ENCODE results near the gene SLC35F3.
"Not testable (repeated sequence)": the region's sequence is repeated elsewhere in the genome, so short reads cannot be mapped to it uniquely, and the experiment has no call there.

The SLC35F3 gene

GRCh38 chr1:234136073-234136472 lies 231.6 kb downstream of the SLC35F3 start:
- DNase-seq (ENCODE audit: low read depth in 1 of 2, low spot score in 1 of 2): no peak

- DNase-seq (ENCODE audit: low read depth in 1 of 2, low spot score in 1 of 2): no peak
Observed at GRCh38 chr1:234139966-234140365, 235.5 kb downstream of the SLC35F3 start.

GRCh38 chr1:234140388-234140787 lies 235.9 kb downstream of the SLC35F3 start:
- no peak for DNase-seq (ENCODE audit: low read depth in 1 of 2, low spot score in 1 of 2)

- DNase-seq (ENCODE audit: low read depth in 1 of 2, low spot score in 1 of 2): no peak
Observed at GRCh38 chr1:234141006-234141405, 236.5 kb downstream of the SLC35F3 start.

GRCh38 chr1:234143681-234144080 lies 239.2 kb downstream of the SLC35F3 start:
- DNase-seq (ENCODE audit: low read depth in 1 of 2, low spot score in 1 of 2): no peak

GRCh38 chr1:234144901-234145300 lies 240.4 kb downstream of the SLC35F3 start:
- DNase-seq (ENCODE audit: low read depth in 1 of 2, low spot score in 1 of 2): no peak

GRCh38 chr1:234148350-234148749 lies 243.9 kb downstream of the SLC35F3 start:
- DNase-seq (ENCODE audit: low read depth in 1 of 2, low spot score in 1 of 2): no peak

- DNase-seq (ENCODE audit: low read depth in 1 of 2, low spot score in 1 of 2): no peak
Observed at GRCh38 chr1:234148816-234149215, 244.3 kb downstream of the SLC35F3 start.

GRCh38 chr1:234149217-234149616 lies 244.7 kb downstream of the SLC35F3 start:
- DNase-seq (ENCODE audit: low read depth in 1 of 2, low spot score in 1 of 2): no peak

GRCh38 chr1:234150892-234151291 lies 246.4 kb downstream of the SLC35F3 start:
- no peak for DNase-seq (ENCODE audit: low read depth in 1 of 2, low spot score in 1 of 2)

- DNase-seq (ENCODE audit: low read depth in 1 of 2, low spot score in 1 of 2): not testable (repeated sequence)
Observed at GRCh38 chr1:234152344-234152743, 247.9 kb downstream of the SLC35F3 start.

GRCh38 chr1:234154320-234155251 lies 250.1 kb downstream of the SLC35F3 start:
- DNase-seq (ENCODE audit: low read depth in 1 of 2, low spot score in 1 of 2): no peak

- no peak for DNase-seq (ENCODE audit: low read depth in 1 of 2, low spot score in 1 of 2)
Observed at GRCh38 chr1:234162661-234163060, 258.2 kb downstream of the SLC35F3 start.

GRCh38 chr1:234163267-234163919 lies 258.9 kb downstream of the SLC35F3 start:
- no peak for DNase-seq (ENCODE audit: low read depth in 1 of 2, low spot score in 1 of 2)

GRCh38 chr1:234164098-234164709 lies 259.7 kb downstream of the SLC35F3 start:
- DNase-seq (ENCODE audit: low read depth in 1 of 2, low spot score in 1 of 2): no peak

- no peak for DNase-seq (ENCODE audit: low read depth in 1 of 2, low spot score in 1 of 2)
Observed at GRCh38 chr1:234168061-234168724, 263.7 kb downstream of the SLC35F3 start.

GRCh38 chr1:234169161-234169849 lies 264.8 kb downstream of the SLC35F3 start:
- no peak for DNase-seq (ENCODE audit: low read depth in 1 of 2, low spot score in 1 of 2)

- no peak for DNase-seq (ENCODE audit: low read depth in 1 of 2, low spot score in 1 of 2)
Observed at GRCh38 chr1:234170067-234170466, 265.6 kb downstream of the SLC35F3 start.

- DNase-seq (ENCODE audit: low read depth in 1 of 2, low spot score in 1 of 2): no peak
Observed at GRCh38 chr1:234170622-234171021, 266.1 kb downstream of the SLC35F3 start.

- DNase-seq (ENCODE audit: low read depth in 1 of 2, low spot score in 1 of 2): no peak
Observed at GRCh38 chr1:234173968-234174367, 269.5 kb downstream of the SLC35F3 start.

GRCh38 chr1:234175363-234175762 lies 270.9 kb downstream of the SLC35F3 start:
- no peak for DNase-seq (ENCODE audit: low read depth in 1 of 2, low spot score in 1 of 2)

Measured in activated T-helper 1 cell treated with anti-CD3 and anti-CD28 coated beads, Interleukin-2, amount 50 U/mL, for 16 hours (primary cell).